HepG2 (cell line): ENCODE results near the gene ZNF428. TPM values are rescaled to one million over a fixed set of nuclear protein-coding genes. Genes with fewer than 3 reads are reported as not detected.

Experiments used
- ELF4 ChIP-seq: sonication (generic); formaldehyde crosslinking; IDR thresholded peaks from 2 replicates; pipeline ENCODE4 v1.5.0; 2020; ENCODE audit warnings: missing genetic modification reagents, mild to moderate bottlenecking, moderate library complexity, borderline replicate concordance
- HDAC6 ChIP-seq: fragments of 200-600 bp; sonication (generic); IDR thresholded peaks from 2 replicates; pipeline ENCODE4 v1.7.0; 2017; ENCODE audit warnings: mild to moderate bottlenecking, antibody characterized with exemption, low read length, low read depth
- MED1 ChIP-seq: sonication (generic); formaldehyde crosslinking; IDR thresholded peaks from 2 replicates; pipeline ENCODE4 v1.4.0; 2020; ENCODE audit warnings: missing genetic modification reagents
- RFX5 ChIP-seq: IDR thresholded peaks from 2 replicates; pipeline ENCODE4 v1.6.1; 2011; ENCODE audit warnings: low read depth, low read length, improper control_type of control experiment
- SETDB1 ChIP-seq: sonication (generic); formaldehyde crosslinking; IDR thresholded peaks from 2 replicates; pipeline ENCODE4 v1.5.1; 2020; ENCODE audit warnings: missing genetic modification reagents, mild to moderate bottlenecking, borderline replicate concordance
- SMAD3 ChIP-seq: sonication (generic); formaldehyde crosslinking; IDR thresholded peaks from 2 replicates; pipeline ENCODE4 v1.4.0; 2020; ENCODE audit warnings: missing genetic modification reagents
- SMAD9 ChIP-seq: sonication (generic); formaldehyde crosslinking; IDR thresholded peaks from 2 replicates; pipeline ENCODE4 v1.5.1; 2020; ENCODE audit warnings: mild to moderate bottlenecking, missing genetic modification reagents
- SRSF4 ChIP-seq: fragments of 200-400 bp; formaldehyde crosslinking; IDR thresholded peaks from one replicate; pipeline ENCODE4 v1.6.1; 2018; ENCODE audit warnings: mild to moderate bottlenecking, low read depth, low read length, moderate library complexity; ENCODE audit not compliant: poor library complexity, severe bottlenecking
- TGIF2 ChIP-seq: IDR thresholded peaks from 2 replicates; pipeline ENCODE4 v1.6.1; 2016; ENCODE audit warnings: control low read depth, missing compliant biosample characterization
- YY1 ChIP-seq: IDR thresholded peaks from 2 replicates; pipeline ENCODE4 v1.6.1; 2011; ENCODE audit warnings: low read length, low read depth, moderate library complexity, mild to moderate bottlenecking; ENCODE audit not compliant: insufficient read depth, insufficient replicate concordance
- ZFP90 ChIP-seq: sonication (generic); formaldehyde crosslinking; IDR thresholded peaks from 2 replicates; pipeline ENCODE4 v1.8.0; 2022; ENCODE audit warnings: missing genetic modification reagents, mild to moderate bottlenecking, inconsistent platforms, borderline replicate concordance
- polyA plus RNA-seq, 8 experiments: library from polyadenylated mRNA; depleted of rRNA in 3 of 8; stranded (reverse) in 7 of 8; unstranded in 1 of 8; fragments of >200 nt; fragmentation: Illumina TruSeq in 4 of 8; extraction: Trizol in 4 of 8; gene quantifications; 2 replicates each; pipeline versions ENCODE4 v1.2.1 to v1.2.3, GENCODE V29; 2011 to 2016; ENCODE audit warnings: low read depth in 4 of 8, missing spikeins in 1 of 8, mixed read lengths in 1 of 8; ENCODE audit not compliant: insufficient read depth in 1 of 8
- total RNA-seq, 5 experiments: library from RNA; depleted of rRNA; stranded (reverse); fragments of >200 nt; fragmentation: Illumina TruSeq; extraction: Trizol; gene quantifications; 2 replicates each; pipeline ENCODE4 v1.2.3, GENCODE V29; 2016; ENCODE audit warnings: low read depth in 1 of 5
- TF ChIP-seq, protein P1 (sequence below): fragments of 450-650 bp; IDR thresholded peaks from 2 replicates; pipeline ENCODE4 v1.6.1; 2016
- TF ChIP-seq, protein P2 (sequence below): sonication (generic); formaldehyde crosslinking; IDR thresholded peaks from 2 replicates; pipeline ENCODE4 v1.5.1; 2020; ENCODE audit warnings: missing genetic modification reagents, mild to moderate bottlenecking, borderline replicate concordance
- TF ChIP-seq, protein P3 (sequence below): sonication (generic); formaldehyde crosslinking; IDR thresholded peaks from 2 replicates; pipeline ENCODE4 v1.5.1; 2020; ENCODE audit warnings: missing genetic modification reagents, mild to moderate bottlenecking, borderline replicate concordance
- TF ChIP-seq, protein P4 (sequence below): sonication (generic); formaldehyde crosslinking; IDR thresholded peaks from 2 replicates; pipeline ENCODE4 v1.4.0; 2020; ENCODE audit warnings: mild to moderate bottlenecking, missing genetic modification reagents, borderline replicate concordance
- TF ChIP-seq, protein P5 (sequence below): sonication (generic); formaldehyde crosslinking; IDR thresholded peaks from 2 replicates; pipeline ENCODE4 v1.4.0; 2020; ENCODE audit warnings: missing genetic modification reagents

ZNF428 gene
- total and polyA plus RNA-seq, 2 of the 13 experiments (the other 11 are each of a cell fraction or from before 2014, with no cell fraction given) = 10.4 to 26.9 TPM

DNA sequence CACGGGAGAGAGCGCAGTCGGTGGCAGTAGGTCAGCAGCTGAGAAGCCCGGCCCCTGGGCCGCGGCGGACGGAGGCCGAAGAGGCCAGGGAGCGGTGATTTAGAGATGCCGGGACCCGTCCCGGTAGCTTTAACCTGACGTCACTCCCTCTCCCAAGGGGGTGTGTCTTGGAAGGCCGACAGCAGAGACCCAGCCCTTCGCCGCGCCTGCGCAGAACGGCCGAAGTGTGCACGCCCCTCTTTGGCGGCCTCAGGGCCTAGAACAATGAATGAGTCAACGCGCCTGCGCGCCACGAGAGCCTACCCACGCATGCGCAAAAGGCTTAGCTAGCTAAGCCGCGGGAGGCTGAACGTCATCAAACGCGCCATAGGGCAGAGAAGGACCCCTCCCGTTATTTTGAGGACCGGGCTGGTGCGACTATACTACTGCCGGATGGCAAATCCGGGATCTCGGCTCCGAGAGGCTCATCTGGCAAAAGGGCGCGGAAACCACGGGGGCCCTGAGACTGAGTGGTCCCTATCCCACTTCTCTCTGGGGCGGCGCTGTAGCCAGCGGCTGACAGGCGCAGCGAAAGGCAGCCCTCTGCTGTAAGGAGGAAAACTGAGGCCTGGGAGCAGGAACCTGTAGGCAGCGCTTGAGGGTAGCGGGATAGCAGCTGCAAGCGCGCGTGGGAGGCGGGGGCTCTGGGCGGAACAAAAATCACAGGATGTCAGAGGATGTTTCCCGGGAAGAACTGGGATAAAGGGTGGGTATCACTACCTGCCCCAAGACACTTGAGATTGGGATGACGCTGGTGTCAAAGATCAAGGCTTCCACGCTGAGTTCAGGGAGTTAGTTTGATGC, 23.2 kb downstream of the ZNF428 start, which contains the start of the genes IRGQ and ZNF576 (continued):
- TF ChIP-seq HDAC6 (peak; percentile 96; the same call in 1 of the 2 replicates), RFX5 (peak; percentile 64; the same call in 1 of the 2 replicates), SMAD3 (0 out of 2 replicates have a peak, but pooled peaks have one; percentile 10), SETDB1 (CRISPR knock-in tag) (no peak), ZFP90 (CRISPR knock-in tag) (peak; percentile 25; the same call in 1 of the 2 replicates), ELF4 (no peak), TGIF2 (CRISPR knock-in tag) (peak; percentile 35), YY1 (peak; percentile 57), SMAD9 (CRISPR knock-in tag) (peak; percentile 69; the same call in 1 of the 2 replicates), SRSF4 (no peak), MED1 (CRISPR knock-in tag) (peak; percentile 34)
- TF ChIP-seq, protein P1, sequence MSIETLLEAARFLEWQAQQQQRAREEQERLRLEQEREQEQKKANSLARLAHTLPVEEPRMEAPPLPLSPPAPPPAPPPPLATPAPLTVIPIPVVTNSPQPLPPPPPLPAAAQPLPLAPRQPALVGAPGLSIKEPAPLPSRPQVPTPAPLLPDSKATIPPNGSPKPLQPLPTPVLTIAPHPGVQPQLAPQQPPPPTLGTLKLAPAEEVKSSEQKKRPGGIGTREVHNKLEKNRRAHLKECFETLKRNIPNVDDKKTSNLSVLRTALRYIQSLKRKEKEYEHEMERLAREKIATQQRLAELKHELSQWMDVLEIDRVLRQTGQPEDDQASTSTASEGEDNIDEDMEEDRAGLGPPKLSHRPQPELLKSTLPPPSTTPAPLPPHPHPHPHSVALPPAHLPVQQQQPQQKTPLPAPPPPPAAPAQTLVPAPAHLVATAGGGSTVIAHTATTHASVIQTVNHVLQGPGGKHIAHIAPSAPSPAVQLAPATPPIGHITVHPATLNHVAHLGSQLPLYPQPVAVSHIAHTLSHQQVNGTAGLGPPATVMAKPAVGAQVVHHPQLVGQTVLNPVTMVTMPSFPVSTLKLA = peak; percentile 47; the same call in 1 of the 2 replicates
- TF ChIP-seq, protein P2, sequence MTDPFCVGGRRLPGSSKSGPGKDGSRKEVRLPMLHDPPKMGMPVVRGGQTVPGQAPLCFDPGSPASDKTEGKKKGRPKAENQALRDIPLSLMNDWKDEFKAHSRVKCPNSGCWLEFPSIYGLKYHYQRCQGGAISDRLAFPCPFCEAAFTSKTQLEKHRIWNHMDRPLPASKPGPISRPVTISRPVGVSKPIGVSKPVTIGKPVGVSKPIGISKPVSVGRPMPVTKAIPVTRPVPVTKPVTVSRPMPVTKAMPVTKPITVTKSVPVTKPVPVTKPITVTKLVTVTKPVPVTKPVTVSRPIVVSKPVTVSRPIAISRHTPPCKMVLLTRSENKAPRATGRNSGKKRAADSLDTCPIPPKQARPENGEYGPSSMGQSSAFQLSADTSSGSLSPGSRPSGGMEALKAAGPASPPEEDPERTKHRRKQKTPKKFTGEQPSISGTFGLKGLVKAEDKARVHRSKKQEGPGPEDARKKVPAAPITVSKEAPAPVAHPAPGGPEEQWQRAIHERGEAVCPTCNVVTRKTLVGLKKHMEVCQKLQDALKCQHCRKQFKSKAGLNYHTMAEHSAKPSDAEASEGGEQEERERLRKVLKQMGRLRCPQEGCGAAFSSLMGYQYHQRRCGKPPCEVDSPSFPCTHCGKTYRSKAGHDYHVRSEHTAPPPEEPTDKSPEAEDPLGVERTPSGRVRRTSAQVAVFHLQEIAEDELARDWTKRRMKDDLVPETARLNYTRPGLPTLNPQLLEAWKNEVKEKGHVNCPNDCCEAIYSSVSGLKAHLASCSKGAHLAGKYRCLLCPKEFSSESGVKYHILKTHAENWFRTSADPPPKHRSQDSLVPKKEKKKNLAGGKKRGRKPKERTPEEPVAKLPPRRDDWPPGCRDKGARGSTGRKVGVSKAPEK (CRISPR knock-in tag) = no peak
- TF ChIP-seq, protein P3, sequence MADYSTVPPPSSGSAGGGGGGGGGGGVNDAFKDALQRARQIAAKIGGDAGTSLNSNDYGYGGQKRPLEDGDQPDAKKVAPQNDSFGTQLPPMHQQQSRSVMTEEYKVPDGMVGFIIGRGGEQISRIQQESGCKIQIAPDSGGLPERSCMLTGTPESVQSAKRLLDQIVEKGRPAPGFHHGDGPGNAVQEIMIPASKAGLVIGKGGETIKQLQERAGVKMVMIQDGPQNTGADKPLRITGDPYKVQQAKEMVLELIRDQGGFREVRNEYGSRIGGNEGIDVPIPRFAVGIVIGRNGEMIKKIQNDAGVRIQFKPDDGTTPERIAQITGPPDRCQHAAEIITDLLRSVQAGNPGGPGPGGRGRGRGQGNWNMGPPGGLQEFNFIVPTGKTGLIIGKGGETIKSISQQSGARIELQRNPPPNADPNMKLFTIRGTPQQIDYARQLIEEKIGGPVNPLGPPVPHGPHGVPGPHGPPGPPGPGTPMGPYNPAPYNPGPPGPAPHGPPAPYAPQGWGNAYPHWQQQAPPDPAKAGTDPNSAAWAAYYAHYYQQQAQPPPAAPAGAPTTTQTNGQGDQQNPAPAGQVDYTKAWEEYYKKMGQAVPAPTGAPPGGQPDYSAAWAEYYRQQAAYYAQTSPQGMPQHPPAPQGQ (CRISPR knock-in tag) = no peak
- TF ChIP-seq, protein P4, sequence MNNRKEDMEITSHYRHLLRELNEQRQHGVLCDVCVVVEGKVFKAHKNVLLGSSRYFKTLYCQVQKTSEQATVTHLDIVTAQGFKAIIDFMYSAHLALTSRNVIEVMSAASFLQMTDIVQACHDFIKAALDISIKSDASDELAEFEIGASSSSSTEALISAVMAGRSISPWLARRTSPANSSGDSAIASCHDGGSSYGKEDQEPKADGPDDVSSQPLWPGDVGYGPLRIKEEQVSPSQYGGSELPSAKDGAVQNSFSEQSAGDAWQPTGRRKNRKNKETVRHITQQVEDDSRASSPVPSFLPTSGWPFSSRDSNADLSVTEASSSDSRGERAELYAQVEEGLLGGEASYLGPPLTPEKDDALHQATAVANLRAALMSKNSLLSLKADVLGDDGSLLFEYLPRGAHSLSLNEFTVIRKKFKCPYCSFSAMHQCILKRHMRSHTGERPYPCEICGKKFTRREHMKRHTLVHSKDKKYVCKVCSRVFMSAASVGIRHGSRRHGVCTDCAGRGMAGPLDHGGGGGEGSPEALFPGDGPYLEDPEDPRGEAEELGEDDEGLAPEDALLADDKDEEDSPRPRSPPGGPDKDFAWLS = no peak
- TF ChIP-seq, protein P5, sequence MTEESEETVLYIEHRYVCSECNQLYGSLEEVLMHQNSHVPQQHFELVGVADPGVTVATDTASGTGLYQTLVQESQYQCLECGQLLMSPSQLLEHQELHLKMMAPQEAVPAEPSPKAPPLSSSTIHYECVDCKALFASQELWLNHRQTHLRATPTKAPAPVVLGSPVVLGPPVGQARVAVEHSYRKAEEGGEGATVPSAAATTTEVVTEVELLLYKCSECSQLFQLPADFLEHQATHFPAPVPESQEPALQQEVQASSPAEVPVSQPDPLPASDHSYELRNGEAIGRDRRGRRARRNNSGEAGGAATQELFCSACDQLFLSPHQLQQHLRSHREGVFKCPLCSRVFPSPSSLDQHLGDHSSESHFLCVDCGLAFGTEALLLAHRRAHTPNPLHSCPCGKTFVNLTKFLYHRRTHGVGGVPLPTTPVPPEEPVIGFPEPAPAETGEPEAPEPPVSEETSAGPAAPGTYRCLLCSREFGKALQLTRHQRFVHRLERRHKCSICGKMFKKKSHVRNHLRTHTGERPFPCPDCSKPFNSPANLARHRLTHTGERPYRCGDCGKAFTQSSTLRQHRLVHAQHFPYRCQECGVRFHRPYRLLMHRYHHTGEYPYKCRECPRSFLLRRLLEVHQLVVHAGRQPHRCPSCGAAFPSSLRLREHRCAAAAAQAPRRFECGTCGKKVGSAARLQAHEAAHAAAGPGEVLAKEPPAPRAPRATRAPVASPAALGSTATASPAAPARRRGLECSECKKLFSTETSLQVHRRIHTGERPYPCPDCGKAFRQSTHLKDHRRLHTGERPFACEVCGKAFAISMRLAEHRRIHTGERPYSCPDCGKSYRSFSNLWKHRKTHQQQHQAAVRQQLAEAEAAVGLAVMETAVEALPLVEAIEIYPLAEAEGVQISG (CRISPR knock-in tag) = peak; percentile 79
